Endothelial cell of umbilical vein (primary cell): ENCODE results near the gene BABAM1. TPM values are rescaled to one million over a fixed set of nuclear protein-coding genes. Genes with fewer than 3 reads are reported as not detected.
"Not testable (repeated sequence)": the region's sequence is repeated elsewhere in the genome, so short reads cannot be mapped to it uniquely, and the experiment has no call there.

Source experiments
- BruUV-seq: library from RNA; stranded (reverse); fragments of 400-500 nt; replicated peaks from 2 replicates; lab custom pipeline; 2021; lab: Mats Ljungman, UMichigan
- CTCF ChIA-PET: fragments of 300-600, 350-600 bp; sonication (Branson Sonifier 250); formaldehyde crosslinking; loops from one replicate; lab custom pipeline; 2021; ENCODE audit warnings: antibody characterized with exemption, inconsistent platforms; lab: Charles Lee
- POLR2A ChIA-PET: fragments of 300-600, 350-600 bp; sonication (Branson Sonifier 250); formaldehyde crosslinking; loops from one replicate; lab custom pipeline; 2021; ENCODE audit warnings: antibody characterized with exemption, inconsistent platforms; lab: Charles Lee
- DNase-seq: peaks from one replicate; pipeline ENCODE4 v3.0.0-alpha.2; 2011; ENCODE audit warnings: low read depth, low spot score
- FAIRE-seq: peaks from 2 replicates; lab custom pipeline; 2011; peaks lifted over from hg19 to GRCh38; lab: Jason Lieb, UNC
- H2AFZ ChIP-seq: 2 replicates; pipeline ENCODE4 v1.6.0; 2012; ENCODE audit warnings: low read depth, low read length, control low read depth, inconsistent platforms
- H3K27ac ChIP-seq: 2 replicates; pipeline ENCODE4 v1.5.1; 2011; ENCODE audit warnings: low read depth, mild to moderate bottlenecking, control low read depth, low read length, moderate library complexity; ENCODE audit not compliant: insufficient read depth
- H3K27me3 ChIP-seq, 2 experiments: 2 replicates each; pipeline versions ENCODE4 v1.6.0 to v1.6.1; 2011; ENCODE audit warnings: low read length in 2 of 2, mixed read lengths in 1 of 2; ENCODE audit not compliant: control insufficient read depth in 2 of 2, insufficient read depth in 2 of 2
- H3K36me3 ChIP-seq, 2 experiments: 2 replicates in 1 of 2; 3 replicates in 1 of 2; pipeline ENCODE4 v1.5.1; 2011; ENCODE audit warnings: low read length in 2 of 2, mild to moderate bottlenecking in 1 of 2, moderate library complexity in 1 of 2; ENCODE audit not compliant: control insufficient read depth in 2 of 2, insufficient read depth in 2 of 2; ENCODE audit errors: extremely low read depth in 1 of 2
- H3K4me1 ChIP-seq: 3 replicates; pipeline ENCODE4 v1.5.1; 2011; ENCODE audit warnings: mild to moderate bottlenecking, low read length; ENCODE audit not compliant: control insufficient read depth, insufficient read depth; ENCODE audit errors: extremely low read depth
- H3K4me2 ChIP-seq: 2 replicates; pipeline ENCODE4 v1.6.1; 2011; ENCODE audit warnings: low read length, control low read depth, mixed read lengths; ENCODE audit not compliant: insufficient read depth
- H3K4me3 ChIP-seq, 3 experiments: fragments of 200-600 bp in 1 of 3; sonication (generic), shearing (Covaris generic) in 1 of 3; replicated peaks in 1 of 3; 2 replicates each; pipeline ENCODE4 v1.5.1; 2011 to 2016; ENCODE audit warnings: control low read depth in 3 of 3, low read length in 3 of 3, mild to moderate bottlenecking in 2 of 3, inconsistent platforms in 1 of 3, low read depth in 1 of 3, moderate library complexity in 1 of 3; ENCODE audit not compliant: insufficient read depth in 1 of 3
- H3K79me2 ChIP-seq: 2 replicates; pipeline ENCODE4 v1.6.0; 2012; ENCODE audit warnings: low read length, inconsistent platforms; ENCODE audit not compliant: control insufficient read depth, insufficient read depth
- H3K9ac ChIP-seq: replicated peaks from 2 replicates; pipeline ENCODE3; 2011; ENCODE audit warnings: low read length, control low read depth; ENCODE audit not compliant: insufficient read depth; ENCODE audit errors: extremely low read depth
- H3K9me1 ChIP-seq: replicated peaks from 3 replicates; pipeline ENCODE4 v1.6.0; 2011; ENCODE audit warnings: mild to moderate bottlenecking, low read length; ENCODE audit not compliant: control insufficient read depth, insufficient read depth; ENCODE audit errors: extremely low read depth
- H3K9me3 ChIP-seq: replicated peaks from 2 replicates; pipeline ENCODE4 v1.5.1; 2012; ENCODE audit warnings: low read length, inconsistent platforms; ENCODE audit not compliant: control insufficient read depth, insufficient read depth
- H4K20me1 ChIP-seq: replicated peaks from 2 replicates; pipeline ENCODE3; 2011; ENCODE audit warnings: mild to moderate bottlenecking, low read length; ENCODE audit not compliant: control insufficient read depth, insufficient read depth; ENCODE audit errors: extremely low read depth
- EZH2 ChIP-seq: IDR thresholded peaks from 2 replicates; pipeline ENCODE4 v1.6.1; 2012; ENCODE audit warnings: borderline replicate concordance, low read depth, mild to moderate bottlenecking, moderate library complexity, low read length, inconsistent platforms; ENCODE audit not compliant: severe bottlenecking
- FOS ChIP-seq: IDR thresholded peaks from 2 replicates; pipeline ENCODE4 v1.6.1; 2011; ENCODE audit warnings: mild to moderate bottlenecking, low read length, moderate library complexity, borderline replicate concordance; ENCODE audit not compliant: insufficient read depth
- GATA2 ChIP-seq: IDR thresholded peaks from 2 replicates; pipeline ENCODE4 v1.7.0; 2011; ENCODE audit warnings: low read depth, mild to moderate bottlenecking, moderate library complexity, mixed read lengths, low read length; ENCODE audit not compliant: insufficient read length, insufficient read depth
- JUN ChIP-seq: IDR thresholded peaks from 2 replicates; pipeline ENCODE4 v1.6.1; 2011; ENCODE audit warnings: borderline replicate concordance, low read depth; ENCODE audit not compliant: insufficient read length, insufficient read depth
- MYC ChIP-seq: IDR thresholded peaks from one replicate; pipeline ENCODE4 v1.6.1; 2011; ENCODE audit warnings: mild to moderate bottlenecking, low read depth, low read length
- POLR2A ChIP-seq: IDR thresholded peaks from 2 replicates; pipeline ENCODE4 v1.6.1; 2012; ENCODE audit warnings: low read depth, mild to moderate bottlenecking, control low read depth, low read length
- POLR2AphosphoS5 ChIP-seq: IDR thresholded peaks from 2 replicates; pipeline ENCODE4 v1.6.1; 2012; ENCODE audit warnings: low read depth, mild to moderate bottlenecking, control low read depth, low read length, moderate library complexity; ENCODE audit not compliant: insufficient read depth
- dilution Hi-C: fragments of 300-500 bp; cut with MboI; formaldehyde crosslinking; loops from one replicate; pipeline ENCODE4 v1.15.0; 2019; ENCODE audit warnings: low sequenced_read_pairs; ENCODE audit not compliant: extremely low pct_ligation_motif_present
- intact Hi-C: fragments of 100-400 bp; cut with micrococcal nuclease; formaldehyde crosslinking; loops from one replicate; pipeline ENCODE4 v1.10.0; 2022
- polyA plus RNA-seq, 4 experiments: library from polyadenylated mRNA; depleted of rRNA in 3 of 4; stranded (reverse) in 3 of 4; unstranded in 1 of 4; fragments of >200 nt; gene quantifications; 2 replicates each; pipeline versions ENCODE4 v1.2.1 to v1.2.3, GENCODE V29; 2011 to 2012; ENCODE audit warnings: missing spikeins in 1 of 4
- total RNA-seq: library from RNA; stranded (reverse); gene quantifications from 2 replicates; pipeline ENCODE4 v1.2.3, GENCODE V29; 2021
- TF ChIP-seq, protein P1 (sequence below): IDR thresholded peaks from 2 replicates; pipeline ENCODE4 v1.6.1; 2011; ENCODE audit not compliant: insufficient read depth, insufficient read length
- TF ChIP-seq, protein P2 (sequence below), 2 donors: IDR thresholded peaks; 1 replicate in 1 of 2; 2 replicates in 1 of 2; pipeline ENCODE4 v1.5.1; 2011; ENCODE audit warnings: low read length in 2 of 2, mild to moderate bottlenecking in 2 of 2, moderate library complexity in 2 of 2, control low read depth in 1 of 2, inconsistent platforms in 1 of 2, low read depth in 1 of 2; ENCODE audit not compliant: insufficient read depth in 1 of 2; ENCODE audit errors: extremely low read depth in 1 of 2

The BABAM1 gene
- total and polyA plus RNA-seq, 2 donors (not counting 3 experiments of a cell fraction or from before 2014, with no cell fraction given) = 118 to 140 TPM

DNA sequence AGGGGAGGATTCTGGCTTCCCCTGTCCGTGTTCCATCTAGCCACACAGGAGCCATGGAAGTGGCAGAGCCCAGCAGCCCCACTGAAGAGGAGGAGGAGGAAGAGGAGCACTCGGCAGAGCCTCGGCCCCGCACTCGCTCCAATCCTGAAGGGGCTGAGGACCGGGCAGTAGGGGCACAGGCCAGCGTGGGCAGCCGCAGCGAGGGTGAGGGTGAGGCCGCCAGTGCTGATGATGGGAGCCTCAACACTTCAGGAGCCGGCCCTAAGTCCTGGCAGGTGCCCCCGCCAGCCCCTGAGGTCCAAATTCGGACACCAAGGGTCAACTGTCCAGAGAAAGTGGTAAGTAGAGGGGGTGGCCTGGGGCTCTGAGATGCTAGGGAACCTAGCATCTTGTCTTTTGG lies 1.5 kb downstream of the BABAM1 start:
- no peak overlapping the region for H3K9ac ChIP-seq
- ChIA-PET POLR2A (no interaction called here), CTCF (interaction anchor here (1.1 to 2.7 kb wide), 2 partner anchors 13 to 25 kb away, joined by 4 to 15 read pairs; partner anchors contain the start of gene ANKLE1)
- H3K4me1 ChIP-seq = peaks cover 18% of the 10 kb centered on the region
- no peak overlapping the region for H3K27ac ChIP-seq
- no peaks in the 10 kb centered on the region for H3K9me3 ChIP-seq
- no TSS peak for BruUV-seq
- H3K27me3 ChIP-seq = no peaks in the 10 kb centered on the region
- no peaks in the 10 kb centered on the region for H4K20me1 ChIP-seq
- H3K9me1 ChIP-seq = no peaks in the 10 kb centered on the region
- DNase-seq (no peak), FAIRE-seq (no peak)
- intact Hi-C loops (no loop called here), dilution Hi-C loops (no loop called here)
- peaks cover 14% of the 10 kb centered on the region for H3K79me2 ChIP-seq
- TF ChIP-seq MYC (no peak), GATA2 (no peak), EZH2 (no peak), JUN (no peak), FOS (no peak), POLR2A (no peak), POLR2AphosphoS5 (no peak)
- TF ChIP-seq, protein P1, sequence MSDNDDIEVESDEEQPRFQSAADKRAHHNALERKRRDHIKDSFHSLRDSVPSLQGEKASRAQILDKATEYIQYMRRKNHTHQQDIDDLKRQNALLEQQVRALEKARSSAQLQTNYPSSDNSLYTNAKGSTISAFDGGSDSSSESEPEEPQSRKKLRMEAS = no peak
- TF ChIP-seq, protein P2, sequence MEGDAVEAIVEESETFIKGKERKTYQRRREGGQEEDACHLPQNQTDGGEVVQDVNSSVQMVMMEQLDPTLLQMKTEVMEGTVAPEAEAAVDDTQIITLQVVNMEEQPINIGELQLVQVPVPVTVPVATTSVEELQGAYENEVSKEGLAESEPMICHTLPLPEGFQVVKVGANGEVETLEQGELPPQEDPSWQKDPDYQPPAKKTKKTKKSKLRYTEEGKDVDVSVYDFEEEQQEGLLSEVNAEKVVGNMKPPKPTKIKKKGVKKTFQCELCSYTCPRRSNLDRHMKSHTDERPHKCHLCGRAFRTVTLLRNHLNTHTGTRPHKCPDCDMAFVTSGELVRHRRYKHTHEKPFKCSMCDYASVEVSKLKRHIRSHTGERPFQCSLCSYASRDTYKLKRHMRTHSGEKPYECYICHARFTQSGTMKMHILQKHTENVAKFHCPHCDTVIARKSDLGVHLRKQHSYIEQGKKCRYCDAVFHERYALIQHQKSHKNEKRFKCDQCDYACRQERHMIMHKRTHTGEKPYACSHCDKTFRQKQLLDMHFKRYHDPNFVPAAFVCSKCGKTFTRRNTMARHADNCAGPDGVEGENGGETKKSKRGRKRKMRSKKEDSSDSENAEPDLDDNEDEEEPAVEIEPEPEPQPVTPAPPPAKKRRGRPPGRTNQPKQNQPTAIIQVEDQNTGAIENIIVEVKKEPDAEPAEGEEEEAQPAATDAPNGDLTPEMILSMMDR (IDR thresholded peaks at IDR 0.05; ENCODE audit: extremely low read depth in 1 of 2, insufficient read depth in 1 of 2, low read depth in 1 of 2, low read length in 2 of 2) = no peak
- no peak overlapping the region for H3K4me3 ChIP-seq
- no peak overlapping the region for H3K4me2 ChIP-seq
- H2AFZ ChIP-seq = no peak overlapping the region
- peaks cover 10 to 17% of the 10 kb centered on the region in 2 experiments for H3K36me3 ChIP-seq

DNA sequence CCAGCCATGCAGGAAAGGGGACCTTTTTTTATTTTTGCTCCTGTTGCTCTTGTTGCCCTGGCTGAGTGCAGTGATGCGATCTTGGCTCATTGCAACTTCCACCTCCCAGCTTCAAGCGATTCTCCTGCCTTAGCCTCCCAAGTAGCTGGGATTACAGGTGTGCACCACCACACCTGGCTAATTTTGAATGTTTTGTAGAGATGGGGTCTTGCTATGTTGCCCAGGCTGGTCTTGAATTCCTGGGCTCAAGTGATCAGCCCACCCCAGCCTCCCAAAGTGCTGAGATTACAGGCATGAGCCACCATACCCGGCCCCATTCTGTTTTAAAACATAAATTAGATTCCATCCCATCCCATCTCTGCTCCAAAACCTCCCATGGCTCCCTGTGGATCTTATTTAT lies 7.6 kb downstream of the BABAM1 start:
- POLR2A ChIA-PET, H3K4me1 ChIP-seq, H3K4me3 ChIP-seq, intact Hi-C loops, dilution Hi-C loops, H3K27ac ChIP-seq, DNase-seq, H3K27me3 ChIP-seq, FAIRE-seq, BruUV-seq, H4K20me1 ChIP-seq, CTCF ChIA-PET, H3K9me1 ChIP-seq, H3K4me2 ChIP-seq, H3K79me2 ChIP-seq, H2AFZ ChIP-seq, H3K9me3 ChIP-seq, H3K9ac ChIP-seq: not testable (repeated sequence)
- peaks cover 10 to 35% of the 10 kb centered on the region in 2 experiments for H3K36me3 ChIP-seq
